ENCODE data around the gene PRDM16. TPM values are rescaled to one million over a fixed set of nuclear protein-coding genes. Genes with fewer than 3 reads are reported as not detected.

PRDM16 gene
- total RNA-seq, 1 donor from 2014 or later: 5.6 TPM

DNA sequence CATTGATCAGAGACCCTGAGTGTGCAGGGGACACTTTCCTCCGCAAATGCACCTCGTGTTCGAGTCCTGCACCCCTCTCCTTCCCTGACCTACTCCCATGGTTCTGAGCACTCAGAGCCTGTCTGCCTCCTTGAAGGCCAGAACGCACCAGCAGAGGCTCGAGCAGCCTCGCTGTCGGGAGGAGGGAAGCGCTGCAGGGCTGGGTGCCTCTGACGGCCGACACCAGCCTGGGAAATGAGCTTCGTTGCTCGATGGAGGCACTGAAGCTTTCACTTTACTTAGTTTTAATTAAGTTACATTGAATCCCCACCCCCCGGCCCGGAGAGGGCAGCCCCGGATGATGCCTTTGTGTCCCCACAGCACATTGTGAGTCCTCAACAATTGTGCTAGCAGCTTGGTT is 229.2 kb downstream of the PRDM16 start:
- DNase-seq (ENCODE audit: low read depth): no peak
- H3K36me3 ChIP-seq (ENCODE audit: control insufficient read depth, insufficient read depth, low read length): no peaks in the 10 kb centered on the region
- no peak overlapping the region for H3K4me3 ChIP-seq (ENCODE audit: low read depth, low read length)
- H3K27me3 ChIP-seq (ENCODE audit: control insufficient read depth, insufficient read depth, low read length): peaks cover 7% of the 10 kb centered on the region
- no peak for TF ChIP-seq CTCF (IDR thresholded peaks at IDR 0.05; ENCODE audit: insufficient read depth, low read length, poor library complexity, severe bottlenecking)

DNA sequence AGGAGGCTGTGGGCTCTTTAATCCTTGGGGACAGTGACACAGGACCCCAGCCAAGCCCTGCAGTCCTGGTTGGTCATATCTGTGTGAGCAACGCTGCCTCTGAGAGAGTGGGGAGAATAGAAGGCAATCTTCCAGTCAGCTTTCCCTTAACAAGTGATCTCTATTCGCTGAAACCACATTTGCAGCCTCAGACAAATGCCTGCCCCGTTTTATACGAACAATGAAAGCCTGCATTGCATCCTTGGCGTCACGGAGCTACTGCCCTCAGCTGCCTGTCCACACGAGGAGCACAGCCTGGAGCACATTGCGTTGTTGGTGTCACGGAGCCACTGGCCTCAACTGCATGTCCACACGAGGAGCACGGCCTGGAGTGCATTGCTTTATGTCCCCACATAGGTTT is 235.2 kb downstream of the PRDM16 start:
- no peak for DNase-seq (ENCODE audit: low read depth)
- TF ChIP-seq CTCF (IDR thresholded peaks at IDR 0.05; ENCODE audit: insufficient read depth, low read length, poor library complexity, severe bottlenecking): no peak
- H3K36me3 ChIP-seq (ENCODE audit: control insufficient read depth, insufficient read depth, low read length): no peaks in the 10 kb centered on the region
- no peak overlapping the region for H3K4me3 ChIP-seq (ENCODE audit: low read depth, low read length)
- peaks cover 2% of the 10 kb centered on the region for H3K27me3 ChIP-seq (ENCODE audit: control insufficient read depth, insufficient read depth, low read length)

DNA sequence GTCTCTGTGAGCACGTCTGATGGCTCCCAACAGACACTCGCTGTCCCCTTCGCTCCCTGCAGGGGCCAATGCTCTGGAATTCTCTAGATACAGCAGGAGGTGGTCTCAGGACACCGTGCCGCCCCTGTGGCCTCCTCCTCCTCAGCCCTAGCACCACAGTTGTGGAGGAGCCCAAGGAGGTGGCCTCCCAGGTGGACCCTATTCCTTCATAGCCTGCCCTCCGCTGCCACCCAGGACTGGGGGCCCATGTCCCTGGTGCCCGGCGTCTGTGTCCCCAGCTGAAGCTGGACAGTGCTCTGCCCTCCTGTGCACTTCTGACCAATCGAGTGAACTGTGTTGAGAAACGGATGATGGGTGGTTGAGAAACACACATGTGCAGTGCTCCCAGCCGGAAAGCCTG is 235.7 kb downstream of the PRDM16 start:
- no peak overlapping the region for H3K4me3 ChIP-seq (ENCODE audit: low read depth, low read length)
- H3K36me3 ChIP-seq (ENCODE audit: control insufficient read depth, insufficient read depth, low read length): no peaks in the 10 kb centered on the region
- no peak for TF ChIP-seq CTCF (IDR thresholded peaks at IDR 0.05; ENCODE audit: insufficient read depth, low read length, poor library complexity, severe bottlenecking)
- peaks cover 2% of the 10 kb centered on the region for H3K27me3 ChIP-seq (ENCODE audit: control insufficient read depth, insufficient read depth, low read length)
- no peak for DNase-seq (ENCODE audit: low read depth)

DNA sequence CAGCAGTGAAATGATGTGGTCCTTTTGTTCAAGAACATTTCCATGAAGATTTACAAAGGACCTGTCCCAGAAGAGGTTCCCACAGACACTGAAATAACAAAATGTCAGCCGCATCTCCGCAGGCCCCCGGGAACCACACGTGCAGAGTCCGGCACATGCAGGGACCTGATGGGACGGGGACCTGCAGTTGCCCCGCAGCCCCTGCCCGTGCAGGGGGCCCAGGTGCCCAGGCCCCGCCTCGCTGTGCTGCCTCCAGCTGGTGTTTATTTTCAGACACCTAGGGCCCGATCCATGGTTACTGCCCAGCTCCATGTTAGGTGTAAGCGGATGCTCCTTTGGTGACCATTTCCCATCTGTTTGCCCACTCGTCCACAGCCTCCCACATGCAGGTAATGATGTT is 236.2 kb downstream of the PRDM16 start:
- H3K4me3 ChIP-seq (ENCODE audit: low read depth, low read length): no peak overlapping the region
- H3K27me3 ChIP-seq (ENCODE audit: control insufficient read depth, insufficient read depth, low read length): peaks cover 2% of the 10 kb centered on the region

GRCh38 chr1:3306583-3307291 is 237.7 kb downstream of the PRDM16 start:
- no peak for TF ChIP-seq CTCF (IDR thresholded peaks at IDR 0.05; ENCODE audit: insufficient read depth, low read length, poor library complexity, severe bottlenecking)
- Histone ChIP-seq H3K36me3 (ENCODE audit: control insufficient read depth, insufficient read depth, low read length) (no peaks in the 10 kb centered on the region), H3K27me3 (ENCODE audit: control insufficient read depth, insufficient read depth, low read length) (peaks cover 2% of the 10 kb centered on the region), H3K4me3 (ENCODE audit: low read depth, low read length) (no peak overlapping the region)
- peak; percentile 54 for DNase-seq (ENCODE audit: low read depth)

More for the DNA sequence above, 236.2 kb downstream of the PRDM16 start:
- TF ChIP-seq CTCF (IDR thresholded peaks at IDR 0.05; ENCODE audit: insufficient read depth, low read length, poor library complexity, severe bottlenecking): no peak
- DNase-seq (ENCODE audit: low read depth): no peak
- H3K36me3 ChIP-seq (ENCODE audit: control insufficient read depth, insufficient read depth, low read length): no peaks in the 10 kb centered on the region

DNA sequence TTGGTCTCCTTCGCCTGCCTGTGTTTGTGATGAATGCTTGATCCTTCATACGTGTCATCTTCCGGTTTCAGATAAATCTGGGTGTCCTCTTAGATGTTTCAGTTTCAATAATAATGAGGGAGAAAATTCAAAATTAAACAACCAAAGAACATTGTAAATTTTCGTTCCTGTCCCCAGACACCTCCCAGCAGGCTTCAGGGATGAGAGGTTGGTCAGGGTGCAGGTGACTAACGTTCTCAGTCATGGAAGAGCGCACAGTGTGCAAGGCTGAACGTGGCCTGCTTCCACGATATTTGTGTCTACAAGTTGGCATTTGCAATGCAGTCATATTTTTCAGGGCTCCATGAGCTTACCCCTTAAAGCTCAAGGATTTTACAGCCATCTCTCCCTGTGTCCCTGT is 238.4 kb downstream of the PRDM16 start:
- Histone ChIP-seq H3K27me3 (ENCODE audit: control insufficient read depth, insufficient read depth, low read length) (peaks cover 2% of the 10 kb centered on the region), H3K4me3 (ENCODE audit: low read depth, low read length) (no peak overlapping the region), H3K36me3 (ENCODE audit: control insufficient read depth, insufficient read depth, low read length) (no peaks in the 10 kb centered on the region)
- TF ChIP-seq CTCF (IDR thresholded peaks at IDR 0.05; ENCODE audit: insufficient read depth, low read length, poor library complexity, severe bottlenecking): no peak
- no peak for DNase-seq (ENCODE audit: low read depth)

Measured in kidney epithelial cell (primary cell).